NCI-H1694 (cell line): Measurements from ENCODE around the gene CARD10.

Experiments
- DNase-seq: peaks from one replicate; lab custom pipeline; 2025; lab: John Stamatoyannopoulos, UW

Gene CARD10

DNA sequence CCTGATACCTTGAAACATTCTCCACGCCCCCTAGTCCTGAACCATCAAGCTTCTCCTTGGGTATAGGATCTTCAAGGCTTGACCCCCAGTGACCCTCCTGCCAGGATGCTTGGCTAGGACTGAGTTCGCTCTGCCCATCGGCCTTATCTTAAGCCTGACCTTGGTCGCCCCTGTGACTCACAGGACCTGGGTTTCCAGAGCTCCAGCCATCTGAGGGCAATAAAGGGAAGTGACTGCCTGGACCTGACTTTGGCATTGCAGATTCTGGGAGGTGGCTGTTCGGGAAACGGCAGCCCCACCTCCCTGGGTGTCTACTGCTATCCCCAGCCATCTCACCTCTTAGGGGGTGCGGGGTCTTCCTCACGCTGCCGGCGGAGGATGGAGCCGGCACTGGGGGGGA is 15.4 kb downstream of the CARD10 start:
- DNase-seq: no peak

DNA sequence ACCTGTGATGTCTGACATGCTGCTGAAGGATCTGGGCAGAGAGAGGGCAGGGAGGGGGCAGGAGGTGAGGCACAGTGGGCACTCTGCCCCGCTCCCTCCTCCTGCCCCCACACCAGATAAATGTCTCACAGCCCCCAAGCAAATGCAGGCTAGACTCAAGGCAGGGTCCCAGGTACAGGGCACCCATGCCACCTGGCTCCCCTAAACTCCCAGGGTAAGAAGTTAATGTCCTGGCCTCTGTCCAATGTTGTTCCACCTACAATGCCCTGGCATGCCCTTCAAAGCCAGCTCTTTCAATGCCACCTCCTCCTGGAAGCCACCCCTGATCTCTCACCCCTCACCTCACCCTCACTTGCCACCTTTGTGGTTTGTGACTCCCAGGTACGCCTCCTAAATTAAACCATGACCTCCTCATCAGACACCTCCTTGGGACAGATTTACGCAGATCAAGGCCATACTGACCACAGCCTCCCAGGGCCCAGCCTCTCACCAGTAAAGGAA is 16.0 kb downstream of the CARD10 start:
- DNase-seq: no peak

- DNase-seq: no peak
These were observed 16.7 kb downstream of the CARD10 start for GRCh38 chr22:37502342-37503182.

- no peak for DNase-seq
These were observed 17.4 kb downstream of the CARD10 start for GRCh38 chr22:37501610-37502341.

GRCh38 chr22:37500745-37501609 is 18.2 kb downstream of the CARD10 start:
- no peak for DNase-seq

DNA sequence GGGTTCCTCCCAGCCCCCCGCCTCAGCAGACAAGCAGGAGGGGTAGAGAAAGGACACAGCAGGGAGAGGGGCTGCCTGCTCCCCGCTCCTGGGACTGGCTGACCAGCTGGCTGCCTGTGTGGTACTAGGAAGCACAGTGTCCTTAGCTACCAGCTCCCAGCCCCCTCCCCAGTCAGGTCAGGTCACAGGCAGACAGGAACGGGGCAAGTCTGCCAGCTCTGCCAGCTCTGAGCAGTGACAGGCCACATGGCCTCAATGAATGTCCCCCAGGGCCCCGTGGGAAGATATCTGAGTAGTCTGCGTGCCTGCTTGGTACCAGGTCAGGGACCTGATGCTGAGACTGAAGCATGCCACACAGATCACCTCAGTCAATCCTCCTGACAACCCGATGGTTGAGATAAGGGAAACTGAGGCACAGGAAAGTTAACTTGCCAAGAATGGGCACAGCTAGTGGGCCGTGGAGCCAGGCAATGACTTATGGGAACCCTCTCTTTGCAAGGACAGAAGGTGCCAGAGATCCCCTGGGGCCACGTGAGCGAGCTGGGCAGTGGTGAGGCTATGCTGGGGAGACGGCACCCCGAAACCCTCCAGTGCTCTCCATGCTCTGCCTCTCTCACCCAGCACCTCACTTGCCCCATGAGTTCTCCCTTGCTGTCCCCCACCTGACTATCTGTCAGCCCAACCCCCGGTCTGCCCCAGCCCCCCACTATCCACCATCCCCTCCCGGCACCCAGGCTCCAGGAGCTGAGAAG is 19.2 kb downstream of the CARD10 start:
- no peak for DNase-seq

DNA sequence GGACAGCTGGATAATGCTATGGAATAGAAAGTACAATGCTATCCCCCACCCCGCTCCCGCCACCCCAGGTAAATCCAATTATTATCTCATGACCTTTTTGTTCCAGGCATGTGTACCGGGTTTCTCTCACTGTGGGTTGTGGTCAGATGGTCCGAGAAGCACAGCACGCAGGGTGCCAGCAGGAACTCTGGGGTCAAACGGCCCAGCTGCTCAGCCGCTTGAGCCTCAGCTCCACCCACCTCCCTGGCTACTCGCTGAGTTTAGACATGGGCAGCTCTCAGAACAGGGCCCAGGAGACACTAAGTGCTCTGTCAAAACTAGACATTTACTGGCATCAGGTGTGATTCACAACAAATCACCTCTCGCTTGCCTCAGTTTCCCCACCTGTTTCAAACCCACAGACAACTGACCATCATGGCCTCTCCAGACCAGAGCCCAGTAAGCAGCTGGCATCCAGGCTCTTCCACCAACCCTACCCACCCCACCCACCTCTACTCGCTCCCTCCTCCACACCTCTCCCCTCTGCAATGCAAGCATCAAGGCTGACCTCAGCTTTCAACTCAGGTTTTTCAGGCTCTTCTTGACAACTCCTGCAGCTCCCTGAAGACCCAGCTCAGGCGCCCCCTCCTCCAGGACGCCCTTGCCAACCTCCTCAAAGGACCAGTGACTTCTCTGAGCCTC is 20.0 kb downstream of the CARD10 start:
- no peak for DNase-seq

GRCh38 chr22:37498289-37498909 is 20.8 kb downstream of the CARD10 start:
- no peak for DNase-seq

- DNase-seq: no peak
These were observed 22.1 kb downstream of the CARD10 start for GRCh38 chr22:37497062-37497599.

GRCh38 chr22:37496651-37497050 is 22.6 kb downstream of the CARD10 start:
- DNase-seq: no peak

DNA sequence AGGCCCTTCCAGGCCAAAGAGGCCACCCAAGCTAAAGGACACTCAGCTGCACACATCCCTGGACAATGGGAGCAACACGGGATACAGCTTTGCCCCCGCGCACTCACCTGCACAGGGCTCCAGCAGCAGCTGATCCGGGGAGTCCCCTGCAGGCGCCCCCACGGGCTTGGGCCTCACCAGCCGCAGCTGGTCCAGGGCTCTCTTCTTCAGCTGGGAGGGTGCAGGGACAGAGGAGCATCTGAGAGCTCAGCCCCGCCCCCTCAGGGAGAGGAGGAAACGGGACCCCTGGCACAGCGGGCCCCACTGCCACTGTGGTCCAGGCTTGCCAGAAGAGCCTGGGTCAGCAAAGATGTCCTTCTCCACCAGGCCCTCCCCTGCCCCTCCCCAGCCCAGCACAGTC is 25.2 kb downstream of the CARD10 start:
- DNase-seq: no peak

- peak; percentile 46 for DNase-seq
These were observed 26.5 kb downstream of the CARD10 start for GRCh38 chr22:37492428-37493344.

DNA sequence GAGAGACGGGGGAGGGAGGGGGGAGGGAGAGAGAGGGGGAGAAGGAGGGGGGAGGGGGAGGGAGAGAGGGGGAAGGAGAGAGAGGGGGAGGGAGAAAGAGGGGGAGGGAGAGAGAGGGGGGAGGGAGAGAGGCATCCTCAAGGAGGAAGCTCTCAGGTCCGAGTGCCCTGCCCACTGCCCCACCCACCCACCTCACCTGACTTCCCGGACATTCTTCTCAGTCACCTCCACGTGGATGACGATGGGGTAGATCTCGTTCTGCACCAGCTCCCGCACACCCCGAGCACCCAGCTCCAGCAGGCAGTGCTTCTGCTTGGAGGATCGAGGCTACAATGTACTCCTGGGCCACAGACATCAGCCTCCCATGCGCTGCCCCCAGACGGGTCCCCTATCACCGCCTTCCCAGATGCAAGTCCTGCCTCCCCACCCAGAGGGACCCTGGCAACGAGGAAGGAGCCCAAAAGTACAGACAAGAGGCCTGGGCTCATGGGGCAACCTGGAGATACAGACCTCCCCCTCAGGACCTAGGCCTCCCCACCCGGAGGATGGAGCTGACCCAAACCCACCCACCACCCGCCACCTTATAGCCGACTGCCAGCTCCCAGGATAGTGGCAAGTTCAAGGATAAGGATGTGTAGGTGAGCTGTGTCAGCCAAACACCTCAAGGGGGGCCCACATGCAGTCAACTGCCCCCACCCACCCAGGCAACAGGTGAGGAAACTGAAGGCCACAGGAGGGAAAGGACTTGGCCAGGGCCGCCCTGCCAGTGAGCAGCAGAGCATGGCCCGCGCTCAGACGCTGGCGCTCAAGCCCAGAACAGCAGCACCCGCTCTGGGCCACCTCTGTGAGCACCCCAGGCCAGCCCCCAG is 27.4 kb downstream of the CARD10 start:
- no peak for DNase-seq

DNA sequence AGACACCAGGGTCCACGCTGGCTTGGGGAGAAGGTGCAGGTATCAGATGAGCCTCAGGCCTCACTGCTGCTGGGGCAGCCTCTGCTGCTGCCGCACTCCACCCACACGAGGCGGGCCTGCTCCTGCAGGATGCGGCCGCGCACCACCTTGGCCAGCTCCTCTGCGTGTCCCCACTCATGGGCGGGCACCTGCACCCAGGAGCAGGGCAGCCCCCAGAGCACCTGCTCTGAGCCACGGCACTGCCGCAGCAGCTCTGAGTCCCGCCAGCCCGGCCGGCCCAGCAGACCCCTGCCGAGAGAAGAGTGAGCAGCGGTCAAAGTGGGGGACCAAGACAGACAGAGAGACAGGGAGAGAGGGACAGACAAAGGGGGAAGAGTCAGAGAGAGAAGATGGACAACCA is 28.1 kb downstream of the CARD10 start:
- no peak for DNase-seq

GRCh38 chr22:37489983-37490382 is 29.2 kb downstream of the CARD10 start:
- DNase-seq: no peak

- DNase-seq: no peak
These were observed 30.7 kb downstream of the CARD10 start for GRCh38 chr22:37488337-37489135.

DNA sequence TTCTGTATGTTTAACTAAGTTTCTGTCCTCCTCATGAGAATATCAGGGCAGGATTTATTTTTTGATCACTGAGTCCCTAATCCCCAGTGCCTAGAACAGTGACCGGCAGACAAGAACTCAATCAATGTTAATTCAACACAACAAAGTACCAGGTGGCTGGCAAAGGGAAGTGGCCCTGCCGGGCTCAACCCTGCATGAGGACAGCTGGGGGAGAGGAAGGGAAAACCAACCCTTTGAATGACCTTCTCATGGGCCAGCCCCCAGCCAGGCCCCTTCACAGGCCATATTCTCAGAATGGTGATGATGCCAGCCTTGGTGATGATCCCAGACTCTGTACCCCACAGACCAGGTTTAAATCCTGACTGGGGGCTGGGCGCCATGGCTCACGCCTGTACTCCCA is 31.6 kb downstream of the CARD10 start:
- DNase-seq: no peak
